Activated CD4-positive, alpha-beta T cell treated with anti-CD3 and anti-CD28 coated beads, Interleukin-2, amount 50 U/mL, for 4 hours (primary cell): Measurements from ENCODE around the gene TNFRSF1A.

Experiments
- DNase-seq, 2 experiments: peaks; one replicate each; pipeline ENCODE4 v3.0.0-alpha.2; 2020

The TNFRSF1A gene

GRCh38 chr12:6336079-6336888 is 5.6 kb downstream of the TNFRSF1A start:
- peak; percentile 53 to 55 for DNase-seq

DNA sequence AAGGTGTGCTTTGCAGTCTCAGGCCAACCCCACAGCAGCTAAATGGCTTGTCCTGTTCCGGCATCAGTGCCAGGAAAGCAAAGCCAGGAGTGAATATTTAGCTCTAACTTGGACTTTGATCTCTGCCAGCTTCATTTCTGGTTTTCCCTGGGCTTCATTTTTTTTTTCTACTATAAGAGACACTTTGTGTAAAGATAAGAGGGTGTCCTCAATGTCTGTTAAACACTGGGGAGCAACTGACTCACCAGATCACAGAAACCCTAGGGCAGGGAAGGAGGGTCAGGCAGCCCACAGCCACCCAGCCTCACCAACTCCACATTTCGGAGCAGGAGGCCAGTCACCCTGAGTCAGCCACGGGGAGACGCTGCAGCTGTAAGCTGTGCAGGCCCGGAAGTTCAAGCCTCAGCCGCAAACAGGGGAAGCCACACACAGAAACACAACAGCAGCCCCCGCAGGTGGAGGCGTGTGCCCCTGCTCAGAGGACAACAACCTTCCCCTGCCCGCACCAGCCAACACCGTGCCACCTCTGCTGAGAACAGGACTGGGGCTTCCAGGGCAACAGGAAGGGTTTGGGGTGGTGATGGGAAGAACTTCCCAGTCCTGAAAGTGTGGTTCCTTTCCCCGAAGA is 6.3 kb downstream of the TNFRSF1A start:
- peak; percentile 84 to 91 for DNase-seq

DNA sequence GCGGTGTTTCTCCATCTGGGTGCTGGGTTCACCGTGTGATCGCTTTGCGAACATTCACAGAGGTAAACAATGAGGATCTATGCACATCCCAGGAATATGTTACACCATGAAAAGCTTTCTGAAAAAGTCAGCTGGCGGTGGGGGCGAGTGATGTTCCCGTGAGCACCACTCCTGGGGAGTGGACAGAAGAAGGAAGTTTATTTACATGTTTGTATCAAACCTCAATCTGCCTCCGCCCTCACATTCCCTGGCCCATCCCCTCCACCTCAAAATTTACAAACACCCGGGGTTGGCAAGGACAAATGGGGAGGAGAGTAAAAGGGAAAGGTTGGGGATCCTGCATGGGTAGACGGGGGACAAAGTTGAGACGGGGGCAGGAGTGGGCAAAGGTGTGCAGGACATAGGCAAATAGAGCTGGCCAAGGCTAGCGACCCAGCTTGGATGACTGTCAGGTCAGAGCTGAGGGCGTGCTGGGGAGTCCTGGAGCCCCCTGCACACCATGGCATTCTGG is 6.9 kb downstream of the TNFRSF1A start:
- no peak for DNase-seq

- DNase-seq = no peak
These were observed 7.5 kb downstream of the TNFRSF1A start for GRCh38 chr12:6334359-6334758.

- DNase-seq = no peak
These were observed 8.3 kb downstream of the TNFRSF1A start for GRCh38 chr12:6333566-6333965.

GRCh38 chr12:6333029-6333428 is 8.8 kb downstream of the TNFRSF1A start:
- DNase-seq = no peak

- no peak for DNase-seq
These were observed 9.4 kb downstream of the TNFRSF1A start for GRCh38 chr12:6332459-6332858.

GRCh38 chr12:6330999-6331714 is 10.7 kb downstream of the TNFRSF1A start:
- no peak for DNase-seq

DNA sequence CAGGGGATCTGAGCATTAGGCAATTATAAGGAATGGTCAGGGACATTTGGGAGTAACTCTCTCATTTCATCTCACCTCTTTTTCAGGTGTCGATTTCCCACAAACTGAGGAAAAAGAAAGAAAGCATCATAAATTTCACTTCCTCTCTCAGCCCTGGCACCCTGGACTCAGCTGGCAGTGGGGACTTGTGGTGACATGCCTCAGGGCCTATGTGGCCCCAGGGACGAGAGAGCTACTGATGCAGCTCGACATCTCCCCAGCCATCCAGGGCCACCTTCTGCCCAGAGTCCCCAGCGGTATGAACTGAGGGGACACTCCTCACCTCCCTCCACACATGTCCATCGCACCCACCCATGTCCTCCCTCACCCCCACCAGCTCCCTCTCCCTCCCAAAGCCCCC is 11.7 kb downstream of the TNFRSF1A start:
- no peak for DNase-seq

DNA sequence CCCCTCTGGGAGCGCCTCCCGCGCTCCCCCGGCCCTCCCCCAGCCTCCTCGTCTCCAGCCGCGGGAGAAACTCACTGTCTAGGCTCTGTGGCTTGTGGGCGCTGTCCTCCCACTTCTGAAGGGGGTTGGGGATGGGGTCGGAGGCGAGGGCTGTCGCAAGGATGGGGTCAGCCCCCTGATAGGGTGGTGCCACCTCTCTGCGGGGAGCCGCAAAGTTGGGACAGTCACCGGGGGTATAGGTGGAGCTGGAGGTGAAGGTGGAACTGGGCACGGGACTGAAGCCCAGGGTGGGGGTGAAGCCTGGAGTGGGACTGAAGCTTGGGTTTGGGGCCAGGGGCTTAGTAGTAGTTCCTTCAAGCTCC is 12.2 kb downstream of the TNFRSF1A start:
- DNase-seq = no peak

DNA sequence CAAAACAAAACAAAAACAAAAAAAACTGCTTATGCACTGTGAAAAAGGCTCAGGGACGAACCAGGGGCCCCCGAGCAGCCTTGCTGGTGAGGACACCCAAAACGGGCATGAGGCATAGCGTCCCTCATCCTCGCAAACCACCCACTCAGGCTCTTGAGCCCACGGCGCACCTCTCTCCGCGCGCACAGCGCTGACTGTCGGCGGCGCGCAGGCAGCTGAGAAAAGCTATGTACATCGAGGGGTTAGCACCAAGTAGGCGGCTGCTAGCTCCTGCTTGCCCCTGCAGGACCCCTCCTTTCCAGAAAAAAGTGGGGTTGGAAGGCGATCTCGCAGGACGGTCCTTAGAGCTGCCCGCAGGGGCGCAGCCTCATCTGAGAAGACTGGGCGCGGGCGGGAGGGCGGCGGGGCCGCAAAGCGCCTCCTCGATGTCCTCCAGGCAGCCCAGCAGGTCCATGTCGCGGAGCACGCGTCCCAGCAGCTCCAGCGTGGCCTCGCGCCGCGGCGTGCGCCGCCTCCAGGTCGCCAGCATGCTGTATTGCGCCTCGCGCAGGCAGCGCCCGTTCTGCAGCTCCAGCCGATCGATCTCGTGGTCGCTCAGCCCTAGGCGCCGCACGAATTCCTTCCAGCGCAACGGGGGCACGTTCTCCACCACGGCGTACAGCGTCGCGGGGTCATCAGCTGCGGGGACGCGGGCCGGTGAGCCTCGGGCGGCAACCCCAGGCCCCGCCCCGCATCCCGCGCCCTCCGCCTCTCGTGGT is 12.8 kb downstream of the TNFRSF1A start:
- DNase-seq = no peak

- DNase-seq = no peak
These were observed 13.7 kb downstream of the TNFRSF1A start for GRCh38 chr12:6328045-6328779.

DNA sequence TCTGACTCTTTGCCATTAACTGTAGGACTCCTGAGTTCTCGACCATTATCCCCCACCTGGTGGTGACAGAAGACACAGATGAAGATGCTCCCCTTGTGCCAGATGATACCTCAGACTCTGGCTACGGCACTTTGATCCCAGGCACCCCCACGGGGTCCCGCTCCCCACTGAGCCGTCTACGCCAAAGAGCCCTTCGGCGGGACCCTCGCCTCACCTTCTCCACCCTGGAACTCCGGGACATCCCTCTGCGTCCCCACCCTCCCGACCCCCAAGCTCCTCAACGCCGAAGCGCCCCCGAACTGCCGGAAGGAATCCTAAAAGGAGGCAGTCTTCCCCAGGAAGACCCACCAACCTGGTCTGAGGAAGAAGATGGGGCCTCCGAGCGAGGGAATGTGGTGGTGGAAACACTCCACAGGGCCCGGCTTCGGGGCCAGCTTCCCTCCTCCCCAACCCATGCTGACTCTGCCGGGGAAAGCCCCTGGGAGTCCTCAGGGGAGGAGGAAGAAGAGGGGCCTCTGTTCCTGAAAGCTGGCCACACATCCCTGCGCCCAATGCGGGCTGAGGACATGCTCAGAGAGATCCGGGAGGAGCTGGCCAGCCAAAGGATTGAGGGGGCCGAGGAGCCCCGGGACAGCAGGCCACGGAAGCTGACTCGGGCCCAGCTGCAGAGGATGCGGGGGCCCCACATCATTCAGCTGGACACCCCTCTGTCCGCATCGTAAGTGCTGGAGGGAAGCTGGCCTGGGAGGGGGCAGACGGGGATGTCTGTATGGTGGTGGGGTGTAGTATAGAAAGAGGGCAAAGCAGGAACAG is 14.4 kb downstream of the TNFRSF1A start:
- no peak for DNase-seq

DNA sequence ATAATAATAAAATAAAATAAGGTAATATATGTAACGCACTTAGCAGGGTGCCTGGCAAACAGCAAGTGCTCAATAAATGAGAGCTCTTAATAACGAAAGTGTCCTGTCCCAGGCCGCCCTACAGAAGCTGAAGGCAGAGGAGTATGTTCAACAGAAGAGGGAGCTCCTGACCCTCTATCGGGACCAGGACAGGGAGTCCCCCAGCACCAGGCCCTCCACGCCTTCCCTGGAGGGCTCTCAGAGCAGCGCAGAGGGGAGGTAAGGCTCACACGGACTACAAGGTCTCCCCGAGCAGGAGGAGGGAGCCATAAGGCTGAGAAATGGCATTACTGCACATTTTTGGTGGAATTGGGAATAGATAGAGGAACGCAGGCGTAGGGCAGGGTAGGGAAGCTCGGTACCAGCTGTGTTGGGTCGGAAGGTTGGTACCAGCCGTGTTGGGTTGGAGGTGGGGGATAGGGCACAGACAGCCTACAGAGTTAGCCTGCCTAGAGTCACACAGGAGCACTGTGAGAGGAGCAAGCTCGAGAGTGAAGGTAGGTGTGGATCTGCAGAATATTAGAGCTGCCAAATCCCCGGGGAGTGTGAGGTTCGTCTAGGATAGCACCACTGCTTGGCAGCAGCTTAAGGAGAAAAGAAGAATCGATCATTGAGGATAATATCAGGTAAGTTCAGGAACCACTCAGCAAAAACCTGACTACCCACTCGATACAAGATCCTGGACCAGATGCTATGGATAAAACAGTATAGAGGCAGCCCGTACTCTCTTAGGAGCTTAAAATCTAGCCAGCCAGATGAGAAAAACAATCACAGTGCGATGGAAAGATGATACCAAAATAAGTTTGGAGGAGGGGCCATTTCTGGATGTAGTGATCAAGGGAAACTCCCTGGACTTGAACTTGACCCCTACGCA is 15.3 kb downstream of the TNFRSF1A start:
- DNase-seq = no peak

GRCh38 chr12:6324936-6325750 is 16.7 kb downstream of the TNFRSF1A start:
- DNase-seq = no peak

- no peak for DNase-seq
These were observed 17.7 kb downstream of the TNFRSF1A start for GRCh38 chr12:6323995-6324711.

GRCh38 chr12:6323340-6323994 is 18.4 kb downstream of the TNFRSF1A start:
- peak in 1 of 2 experiments; percentile 26 for DNase-seq

GRCh38 chr12:6322969-6323339 is 18.9 kb downstream of the TNFRSF1A start:
- no peak for DNase-seq
